Gastrocnemius medialis (tissue), 4 donors: Measurements from ENCODE around the gene ACACA. TPM values are rescaled to one million over a fixed set of nuclear protein-coding genes. Genes with fewer than 3 reads are reported as not detected.

Experiments used
- ATAC-seq, 2 donors: fragments of 150-250 bp; one replicate each; pipeline ENCODE4 v1.9.1; 2016
- DNase-seq, 2 donors: peaks; one replicate each; pipeline ENCODE4 v3.0.0-alpha.2; 2019
- H3K27ac ChIP-seq, 4 donors: fragments of 200-600 bp; sonication (generic); 1 replicate in 1 of 4; 2 replicates in 3 of 4; pipeline ENCODE4 v1.5.1; 2016 to 2018; ENCODE audit warnings: mild to moderate bottlenecking in 2 of 4, moderate library complexity in 1 of 4
- H3K27me3 ChIP-seq, 3 donors: fragments of 200-600 bp; sonication (generic) in 2 of 3; 1 replicate in 1 of 3; 2 replicates in 2 of 3; pipeline versions ENCODE4 v1.5.1 to v1.6.0; 2016 to 2019; ENCODE audit warnings: mild to moderate bottlenecking in 1 of 3, moderate library complexity in 1 of 3
- H3K36me3 ChIP-seq, 2 donors: fragments of 200-600 bp; sonication (generic) in 1 of 2; one replicate each; pipeline ENCODE4 v1.5.1; 2017 to 2018
- H3K4me1 ChIP-seq, 2 donors: fragments of 200-600 bp; sonication (generic) in 1 of 2; one replicate each; pipeline ENCODE4 v1.5.1; 2016 to 2017; ENCODE audit warnings: mild to moderate bottlenecking in 2 of 2
- H3K4me3 ChIP-seq, 4 donors: fragments of 200-600 bp; sonication (generic) in 3 of 4; 1 replicate in 1 of 4; 2 replicates in 3 of 4; pipeline ENCODE4 v1.5.1; 2016 to 2019; ENCODE audit warnings: mild to moderate bottlenecking in 2 of 4
- H3K9me3 ChIP-seq, 3 donors: fragments of 200-600 bp; sonication (generic) in 2 of 3; 1 replicate in 1 of 3; 2 replicates in 2 of 3; pipeline ENCODE4 v1.5.1; 2016 to 2019
- CTCF ChIP-seq, 5 experiments: fragments of 450-650 bp in 3 of 5; fragments of 200-600 bp in 2 of 5; sonication (generic) in 2 of 5; IDR thresholded peaks in 4 of 5; conservative IDR thresholded peaks in 1 of 5; 1 replicate in 4 of 5; 2 replicates in 1 of 5; pipeline ENCODE4 v1.5.1; 2016 to 2019; ENCODE audit warnings: antibody characterized with exemption in 5 of 5, mild to moderate bottlenecking in 3 of 5, moderate library complexity in 3 of 5
- POLR2A ChIP-seq, 2 donors: fragments of 450-650 bp; IDR thresholded peaks; one replicate each; pipeline ENCODE4 v1.6.1; 2017; ENCODE audit warnings: antibody characterized with exemption in 2 of 2, mild to moderate bottlenecking in 2 of 2, moderate library complexity in 2 of 2
- in situ Hi-C, 4 donors: fragments of 200-750 bp; cut with MboI; loops; one replicate each; pipeline versions ENCODE4 v1.15.0 to v1.8.0; 2017; ENCODE audit warnings: low sequenced_read_pairs in 4 of 4
- intact Hi-C: fragments of 100-400 bp; cut with DNase I; formaldehyde crosslinking; loops from one replicate; pipeline ENCODE4 v1.15.1; 2023; ENCODE audit warnings: low total_unique reads
- total RNA-seq, 4 donors: library from RNA; depleted of rRNA; stranded (reverse); fragments of >200 nt; gene quantifications; one replicate each; pipeline versions ENCODE4 v1.1.0 to v1.2.3, GENCODE V29; 2016

ACACA gene
- total RNA-seq, 4 donors from 2014 or later = 13.4 to 28.9 (median 18.9) TPM

- Histone ChIP-seq H3K36me3 (no peaks in the 10 kb centered on the region), H3K4me3 (no peak overlapping the region), H3K27ac (no peak overlapping the region), H3K4me1 (peaks cover 0 to 5% of the 10 kb centered on the region in 2 donors), H3K9me3 (no peaks in the 10 kb centered on the region), H3K27me3 (no peaks in the 10 kb centered on the region)
- TF ChIP-seq CTCF (IDR thresholded peaks at IDR 0.05 in 4 of 5, conservative IDR thresholded peaks at IDR 0.05 in 1 of 5) (no peak), POLR2A (IDR thresholded peaks at IDR 0.05) (no peak)
- ATAC-seq (no peak), DNase-seq (no peak)
- in situ Hi-C loops (loop anchor here in 3 of 4 donors (5.0 to 10.0 kb wide), 3 partner anchors 411 to 431 kb away; no protein-coding TSS in a partner anchor), intact Hi-C loops (loop anchor here (5.0 kb wide), 1 partner anchor 98 kb away; the partner anchor contains the start of gene AATF)
These were observed 361.2 kb downstream of the ACACA start for GRCh38 chr17:37045351-37045922.

- DNase-seq (no peak), ATAC-seq (no peak)
- Histone ChIP-seq H3K4me1 (peaks cover 0 to 5% of the 10 kb centered on the region in 2 donors), H3K27me3 (no peaks in the 10 kb centered on the region), H3K9me3 (no peaks in the 10 kb centered on the region), H3K4me3 (no peak overlapping the region), H3K36me3 (no peaks in the 10 kb centered on the region), H3K27ac (no peak overlapping the region)
- intact Hi-C loops = no loop called here
- in situ Hi-C loops = loop anchor here in 2 of 4 donors (10.0 kb wide), 2 partner anchors 408 to 428 kb away; no protein-coding TSS in a partner anchor
- TF ChIP-seq CTCF (IDR thresholded peaks at IDR 0.05 in 4 of 5, conservative IDR thresholded peaks at IDR 0.05 in 1 of 5) (no peak), POLR2A (IDR thresholded peaks at IDR 0.05) (no peak)
These were observed 363.4 kb downstream of the ACACA start for GRCh38 chr17:37043201-37043600.

- no peak overlapping the region for H3K27ac ChIP-seq
- intact Hi-C loops = no loop called here
- TF ChIP-seq POLR2A (IDR thresholded peaks at IDR 0.05) (no peak), CTCF (IDR thresholded peaks at IDR 0.05 in 4 of 5, conservative IDR thresholded peaks at IDR 0.05 in 1 of 5) (no peak)
- peaks cover 0 to 5% of the 10 kb centered on the region in 2 donors for H3K4me1 ChIP-seq
- H3K9me3 ChIP-seq = no peaks in the 10 kb centered on the region
- in situ Hi-C loops = loop anchor here in 2 of 4 donors (10.0 kb wide), 2 partner anchors 407 to 427 kb away; no protein-coding TSS in a partner anchor
- H3K27me3 ChIP-seq = no peaks in the 10 kb centered on the region
- DNase-seq (no peak), ATAC-seq (no peak)
- H3K36me3 ChIP-seq = no peaks in the 10 kb centered on the region
- no peak overlapping the region for H3K4me3 ChIP-seq
These were observed 364.7 kb downstream of the ACACA start for GRCh38 chr17:37041932-37042331.

GRCh38 chr17:37039269-37039668, 367.4 kb downstream of the ACACA start:
- no peak overlapping the region for H3K27ac ChIP-seq
- DNase-seq (no peak), ATAC-seq (no peak)
- H3K4me3 ChIP-seq = no peak overlapping the region
- no peaks in the 10 kb centered on the region for H3K36me3 ChIP-seq
- TF ChIP-seq POLR2A (IDR thresholded peaks at IDR 0.05) = no peak
- no peaks in the 10 kb centered on the region for H3K27me3 ChIP-seq
- in situ Hi-C loops (no loop called here), intact Hi-C loops (no loop called here)
- no peaks in the 10 kb centered on the region for H3K4me1 ChIP-seq
- no peaks in the 10 kb centered on the region for H3K9me3 ChIP-seq

GRCh38 chr17:37037590-37038155, 369.0 kb downstream of the ACACA start:
- Histone ChIP-seq H3K4me1 (no peaks in the 10 kb centered on the region), H3K4me3 (no peak overlapping the region), H3K27me3 (no peaks in the 10 kb centered on the region), H3K9me3 (no peaks in the 10 kb centered on the region), H3K36me3 (peaks cover 0 to 2% of the 10 kb centered on the region in 2 donors), H3K27ac (no peak overlapping the region)
- DNase-seq (no peak), ATAC-seq (no peak)
- intact Hi-C loops = no loop called here
- TF ChIP-seq CTCF (IDR thresholded peaks at IDR 0.05 in 4 of 5, conservative IDR thresholded peaks at IDR 0.05 in 1 of 5) (no peak), POLR2A (IDR thresholded peaks at IDR 0.05) (no peak)
- in situ Hi-C loops = no loop called here
